ENCODE results near the gene RNF223. TPM values are rescaled to one million over a fixed set of nuclear protein-coding genes. Genes with fewer than 3 reads are reported as not detected.
A peak's percentile ranks its signal among the peaks of the same experiment; 100 is the strongest.
"Not testable (repeated sequence)": the region's sequence is repeated elsewhere in the genome, so short reads cannot be mapped to it uniquely, and the experiment has no call there.

Gene RNF223
- total RNA-seq, 1 donor from 2014 or later, result not detected

DNA sequence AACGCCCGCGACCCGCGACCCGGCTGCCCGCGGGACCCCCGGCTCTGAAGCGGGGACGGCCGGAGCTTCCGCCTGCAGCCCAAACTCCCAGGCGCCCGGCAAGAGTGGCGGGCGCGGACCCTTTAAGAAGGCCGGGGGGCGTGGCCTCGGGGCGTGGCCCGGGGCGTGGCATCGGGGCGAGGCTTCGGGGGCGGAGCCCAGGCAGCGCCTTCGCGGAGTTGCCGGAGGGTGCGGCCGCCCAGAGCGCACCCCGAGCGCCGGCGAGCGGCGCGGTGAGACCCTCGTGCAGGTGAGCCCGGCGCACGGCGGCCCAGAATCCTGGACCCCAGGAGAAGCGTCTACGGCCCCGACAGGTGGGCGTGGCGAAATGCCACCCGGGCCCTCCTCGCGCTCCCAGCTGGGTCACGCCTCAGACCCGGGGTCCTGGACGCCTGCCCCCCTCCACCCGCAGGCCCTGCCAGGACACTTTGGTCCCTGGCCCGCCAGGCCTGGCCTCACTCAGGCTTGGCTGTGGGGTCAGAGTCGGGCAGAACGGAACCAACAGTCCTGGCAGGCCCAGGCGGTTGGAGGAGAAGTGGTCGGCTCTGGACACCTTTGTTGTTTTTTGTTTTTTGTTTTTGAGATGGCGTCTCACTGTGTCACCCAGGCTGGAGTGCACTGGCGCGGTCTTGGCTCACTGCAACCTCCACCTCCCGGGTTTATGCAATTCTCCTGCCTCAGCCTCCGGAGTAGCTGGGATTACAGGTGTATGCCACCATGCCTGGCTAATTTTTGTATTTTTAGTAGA, 14.4 kb downstream of the RNF223 start:
- peak; percentile 52 for DNase-seq

DNA sequence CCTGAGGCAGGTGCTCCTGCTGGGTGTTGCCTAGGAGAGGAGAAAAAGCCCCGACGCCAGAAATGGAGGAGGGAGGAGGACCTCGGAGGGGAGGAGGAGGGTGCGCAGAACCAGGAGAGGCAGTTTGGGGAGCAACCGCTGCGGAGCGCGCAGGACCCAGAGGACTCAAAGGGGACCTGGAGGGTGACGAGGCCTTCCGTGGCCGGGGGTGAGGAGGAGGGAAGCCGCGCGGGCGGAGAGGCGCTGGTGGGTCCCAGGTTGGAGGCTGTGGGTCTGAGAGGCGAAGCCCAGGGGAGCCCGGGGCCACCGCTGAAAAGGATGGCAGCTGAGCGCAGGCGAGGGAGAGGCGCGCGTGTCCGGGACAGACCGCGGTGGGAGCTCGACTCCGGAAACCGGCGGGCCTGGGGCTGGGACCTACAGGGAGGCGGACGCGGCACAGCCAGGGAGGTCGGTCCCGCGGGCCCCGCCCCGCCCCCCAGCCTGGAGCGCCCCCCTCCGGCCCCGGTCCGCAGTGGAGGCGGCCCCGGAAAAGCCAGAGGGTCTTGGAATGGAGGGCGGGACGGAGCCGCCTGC, 15.1 kb downstream of the RNF223 start:
- DNase-seq, result no peak

DNA sequence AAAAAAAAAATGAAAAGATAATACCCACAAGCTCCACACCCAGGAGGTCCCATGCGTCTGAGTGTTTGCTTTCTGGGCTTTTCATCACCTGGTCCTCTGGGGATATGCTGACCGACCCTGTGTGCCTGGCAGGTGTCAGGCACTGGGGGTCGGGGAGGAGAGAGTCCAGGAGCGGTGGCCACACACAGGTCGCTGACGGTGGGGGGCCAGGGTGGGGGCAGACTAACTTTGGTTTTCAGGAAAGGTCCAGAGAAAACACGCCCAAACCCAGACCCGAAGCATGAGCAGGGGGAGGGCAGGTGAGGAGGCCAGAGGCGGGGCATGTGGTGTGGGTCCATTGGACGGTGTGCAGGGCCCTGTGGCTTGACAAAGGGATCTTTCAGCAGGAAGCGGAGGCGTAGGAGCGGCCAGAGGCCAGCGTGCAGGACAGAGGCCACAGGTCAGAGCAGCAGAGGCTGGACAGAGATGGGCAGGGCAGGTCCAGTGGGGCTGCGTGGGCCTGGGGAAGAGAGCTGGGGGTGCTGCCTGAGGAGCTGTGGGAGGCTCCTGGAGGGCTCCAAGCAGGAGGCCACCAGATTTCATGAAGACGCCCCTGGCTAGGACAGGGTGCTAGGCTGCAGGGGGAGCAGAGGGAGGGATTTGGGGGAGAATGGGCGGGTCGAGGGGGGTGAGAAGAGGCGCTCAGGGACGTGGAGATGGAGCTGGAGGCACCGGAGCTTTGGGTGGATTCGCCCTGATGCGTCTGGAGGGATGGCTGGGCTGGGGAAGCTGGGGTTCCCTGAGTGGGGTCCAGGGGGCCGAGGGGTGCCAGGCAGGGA, 15.8 kb downstream of the RNF223 start:
- no peak for DNase-seq

DNA sequence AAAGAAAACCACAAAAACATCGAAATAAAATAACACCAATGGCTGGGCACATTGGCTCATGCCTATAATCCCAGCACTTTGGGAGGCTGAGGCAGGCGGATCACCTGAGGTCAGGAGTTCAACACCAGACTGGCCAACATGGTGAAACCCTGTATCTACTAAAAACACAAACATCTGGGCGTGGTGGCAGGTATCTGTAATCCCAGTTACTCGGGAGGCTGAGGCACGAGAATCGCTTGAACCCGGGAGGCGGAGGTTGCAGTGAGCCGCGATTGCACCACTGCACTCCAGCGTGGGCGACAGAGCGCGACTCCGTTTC, 16.4 kb downstream of the RNF223 start:
- DNase-seq, result not testable (repeated sequence)

DNA sequence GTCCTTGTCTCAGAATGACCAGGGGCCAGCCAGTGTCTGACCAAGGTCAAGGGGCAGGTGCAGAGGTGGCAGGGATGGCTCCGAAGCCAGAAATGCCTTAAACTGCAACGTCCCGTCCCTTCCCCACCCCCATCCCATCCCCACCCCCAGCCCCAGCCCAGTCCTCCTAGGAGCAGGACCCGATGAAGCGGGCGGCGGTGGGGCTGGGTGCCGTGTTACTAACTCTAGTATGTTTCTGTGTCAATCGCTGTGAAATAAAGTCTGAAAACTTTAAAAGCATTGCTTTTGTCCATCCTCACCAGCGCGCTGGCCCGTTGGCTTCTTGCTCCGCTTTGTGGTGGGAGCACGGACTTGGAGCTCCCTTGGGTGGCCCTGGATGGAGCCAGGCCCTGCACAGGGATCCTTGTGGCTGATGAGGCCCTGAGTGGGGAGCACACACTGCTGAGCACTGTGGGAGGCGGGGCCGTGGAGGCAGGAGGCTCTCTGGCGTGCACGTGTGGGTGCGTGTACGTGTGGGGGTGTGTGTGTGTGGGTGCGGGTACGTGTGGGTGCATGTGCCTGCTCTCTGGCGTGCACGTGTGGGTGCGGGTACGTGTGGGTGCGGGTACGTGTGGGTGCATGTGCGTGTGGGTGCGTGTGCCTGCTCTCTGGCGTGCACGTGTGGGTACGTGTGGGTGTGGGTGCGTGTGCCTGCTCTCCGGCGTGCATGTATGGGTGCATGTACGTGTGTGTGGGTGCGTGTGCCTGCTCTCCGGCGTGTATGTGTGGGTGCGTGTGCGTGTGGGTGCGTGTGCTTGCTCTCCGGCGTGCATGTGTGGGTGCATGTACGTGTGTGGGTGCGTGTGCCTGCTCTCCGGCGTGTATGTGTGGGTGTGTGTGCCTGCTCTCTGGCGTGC, 18.0 kb downstream of the RNF223 start:
- DNase-seq, result no peak

DNA sequence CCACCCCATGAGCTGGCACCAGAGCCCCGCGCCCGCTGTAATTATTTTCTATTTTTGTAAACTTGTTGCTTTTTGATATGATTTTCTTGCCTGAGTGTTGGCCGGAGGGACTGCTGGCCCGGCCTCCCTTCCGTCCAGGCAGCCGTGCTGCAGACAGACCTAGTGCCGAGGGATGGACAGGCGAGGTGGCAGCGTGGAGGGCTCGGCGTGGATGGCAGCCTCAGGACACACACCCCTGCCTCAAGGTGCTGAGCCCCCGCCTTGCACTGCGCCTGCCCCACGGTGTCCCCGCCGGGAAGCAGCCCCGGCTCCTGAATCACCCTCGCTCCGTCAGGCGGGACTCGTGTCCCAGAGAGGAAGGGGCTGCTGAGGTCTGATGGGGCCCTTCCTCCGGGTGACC, 19.1 kb downstream of the RNF223 start:
- DNase-seq, result no peak

DNA sequence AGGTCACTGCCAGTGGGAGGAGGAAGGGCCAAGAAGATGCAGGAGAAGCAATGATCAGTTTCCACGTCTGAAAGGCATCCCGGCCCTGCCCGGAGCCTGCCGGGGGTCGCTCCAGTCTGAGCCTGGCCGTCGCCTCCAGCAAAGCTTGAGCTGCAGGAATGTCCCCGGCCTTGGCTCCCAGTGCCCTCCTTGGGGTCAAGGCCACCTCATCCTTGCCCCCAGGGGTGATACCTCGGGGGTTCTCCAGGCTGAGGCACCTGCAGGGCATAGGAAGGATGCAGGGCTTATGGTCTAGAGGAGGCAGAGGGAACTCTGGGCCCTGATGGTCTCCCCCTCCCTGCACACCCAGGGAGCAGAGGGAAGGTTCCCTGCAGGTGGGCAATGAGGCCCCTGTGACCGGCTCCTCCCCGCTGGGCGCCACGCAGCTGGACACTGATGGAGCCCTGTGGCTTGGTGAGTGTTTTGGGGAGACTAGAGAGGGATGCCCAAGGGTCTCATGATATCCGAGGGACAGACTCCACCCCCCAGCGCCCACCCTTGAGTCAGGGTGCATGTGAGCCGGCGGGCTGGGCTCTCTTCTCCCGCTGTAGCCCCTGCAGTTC, 19.9 kb downstream of the RNF223 start:
- DNase-seq, result no peak

DNA sequence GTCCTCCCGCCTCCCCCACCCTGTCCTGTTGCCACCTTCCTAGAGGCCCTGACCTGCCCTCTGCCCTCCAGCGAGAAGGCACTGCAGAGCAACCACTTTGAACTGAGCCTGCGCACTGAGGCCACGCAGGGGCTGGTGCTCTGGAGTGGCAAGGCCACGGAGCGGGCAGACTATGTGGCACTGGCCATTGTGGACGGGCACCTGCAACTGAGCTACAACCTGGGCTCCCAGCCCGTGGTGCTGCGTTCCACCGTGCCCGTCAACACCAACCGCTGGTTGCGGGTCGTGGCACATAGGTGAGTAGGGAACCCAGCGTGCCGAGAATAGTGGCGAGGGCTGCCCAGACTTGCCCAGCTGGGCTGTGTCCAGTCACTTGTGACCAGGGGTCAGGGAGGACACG, 20.4 kb downstream of the RNF223 start:
- no peak for DNase-seq

DNA sequence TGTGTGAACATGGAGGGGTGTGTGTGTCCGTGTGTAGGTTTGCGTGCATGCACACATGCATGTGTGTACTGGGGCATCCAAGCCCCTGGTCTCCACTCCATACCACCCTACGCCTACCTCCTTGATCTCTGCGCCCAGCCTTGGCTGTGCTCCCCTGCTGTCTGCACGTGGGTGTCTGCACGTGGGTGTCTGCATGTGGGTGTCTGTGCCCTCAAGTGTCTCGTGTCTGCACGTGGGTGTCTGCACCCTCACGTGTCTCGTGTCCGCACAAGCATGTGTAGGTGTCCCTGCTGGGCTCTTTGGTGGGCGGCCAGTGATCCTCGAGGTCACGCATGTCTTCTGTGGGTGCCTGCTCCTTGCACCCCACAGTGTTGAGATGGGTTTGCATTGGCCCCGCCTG, 21.1 kb downstream of the RNF223 start:
- no peak for DNase-seq

DNA sequence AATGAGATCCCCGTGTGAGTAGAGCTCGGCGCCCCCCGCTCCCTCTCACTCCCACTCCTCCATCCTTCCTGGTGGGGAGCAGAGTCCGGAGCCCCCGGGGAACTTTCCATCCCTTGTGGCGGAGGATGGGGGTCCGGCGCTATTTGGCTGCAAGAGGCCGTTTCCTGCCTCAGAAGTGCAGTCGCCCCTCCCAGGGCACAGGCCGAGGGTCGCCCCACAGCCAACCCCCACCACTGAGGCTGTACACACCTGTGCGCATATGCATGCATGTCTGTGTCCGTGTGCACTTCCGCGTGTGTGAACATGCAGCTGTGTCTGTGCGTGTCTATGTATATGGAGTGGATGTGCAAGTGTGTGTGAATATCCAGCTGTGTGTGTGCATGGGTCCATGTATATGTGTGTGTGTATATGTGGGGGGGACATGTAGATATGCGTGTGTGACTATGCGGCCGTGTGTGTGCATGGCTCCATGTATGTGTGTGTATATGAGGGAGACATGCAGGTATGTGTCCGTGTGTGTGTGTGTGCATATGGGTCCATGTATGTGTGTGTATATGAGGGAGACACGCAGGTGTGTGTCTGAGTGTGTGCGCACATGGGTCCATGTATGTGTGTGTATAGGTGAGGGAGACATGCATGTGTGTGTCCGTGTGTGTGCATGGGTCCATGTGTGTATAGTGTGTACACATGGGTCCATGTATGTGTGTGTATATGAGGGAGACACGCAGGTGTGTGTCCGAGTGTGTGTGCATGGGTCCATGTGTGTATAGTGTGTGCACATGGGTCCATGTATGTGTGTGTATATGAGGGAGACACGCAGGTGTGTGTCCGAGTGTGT, 21.9 kb downstream of the RNF223 start:
- no peak for DNase-seq

DNA sequence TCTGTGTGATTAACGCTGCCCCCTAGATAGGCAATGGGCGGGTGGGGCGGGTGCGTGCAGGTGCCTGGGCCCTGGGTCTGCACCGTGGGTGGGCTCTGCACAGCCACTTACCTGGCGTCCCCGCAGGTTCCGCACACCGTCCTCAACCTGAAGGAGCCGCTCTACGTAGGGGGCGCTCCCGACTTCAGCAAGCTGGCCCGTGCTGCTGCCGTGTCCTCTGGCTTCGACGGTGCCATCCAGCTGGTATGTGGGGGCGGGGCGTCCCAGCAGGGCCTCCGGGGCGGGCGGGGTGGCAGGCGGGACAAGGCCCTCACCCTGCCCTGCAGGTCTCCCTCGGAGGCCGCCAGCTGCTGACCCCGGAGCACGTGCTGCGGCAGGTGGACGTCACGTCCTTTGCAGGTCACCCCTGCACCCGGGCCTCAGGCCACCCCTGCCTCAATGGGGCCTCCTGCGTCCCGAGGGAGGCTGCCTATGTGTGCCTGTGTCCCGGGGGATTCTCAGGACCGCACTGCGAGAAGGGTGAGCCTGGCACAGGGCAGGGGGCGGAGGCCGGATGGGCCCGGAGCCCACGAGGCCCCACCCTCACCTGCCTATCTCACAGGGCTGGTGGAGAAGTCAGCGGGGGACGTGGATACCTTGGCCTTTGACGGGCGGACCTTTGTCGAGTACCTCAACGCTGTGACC, 22.8 kb downstream of the RNF223 start:
- DNase-seq, result no peak

DNA sequence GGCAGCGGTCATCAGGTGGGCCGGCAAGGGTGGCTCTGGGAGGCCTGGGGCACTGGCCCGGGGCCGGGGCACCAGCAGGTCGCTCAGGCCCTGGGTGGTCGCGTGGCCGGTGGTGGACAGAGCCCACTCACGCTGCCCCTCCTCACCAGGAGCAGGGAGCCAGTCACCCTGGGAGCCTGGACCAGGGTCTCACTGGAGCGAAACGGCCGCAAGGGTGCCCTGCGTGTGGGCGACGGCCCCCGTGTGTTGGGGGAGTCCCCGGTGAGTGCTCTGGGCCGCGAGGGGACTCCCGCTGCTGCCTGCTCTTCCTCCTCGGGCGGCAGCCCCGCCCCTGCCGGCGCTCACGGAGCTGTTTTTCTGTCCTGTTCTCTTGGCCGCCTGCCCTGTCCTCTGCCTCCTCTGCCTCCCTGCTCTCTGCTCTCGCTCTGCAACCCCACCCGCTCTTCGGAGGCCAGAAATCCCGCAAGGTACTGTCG, 23.5 kb downstream of the RNF223 start:
- DNase-seq, result no peak

DNA sequence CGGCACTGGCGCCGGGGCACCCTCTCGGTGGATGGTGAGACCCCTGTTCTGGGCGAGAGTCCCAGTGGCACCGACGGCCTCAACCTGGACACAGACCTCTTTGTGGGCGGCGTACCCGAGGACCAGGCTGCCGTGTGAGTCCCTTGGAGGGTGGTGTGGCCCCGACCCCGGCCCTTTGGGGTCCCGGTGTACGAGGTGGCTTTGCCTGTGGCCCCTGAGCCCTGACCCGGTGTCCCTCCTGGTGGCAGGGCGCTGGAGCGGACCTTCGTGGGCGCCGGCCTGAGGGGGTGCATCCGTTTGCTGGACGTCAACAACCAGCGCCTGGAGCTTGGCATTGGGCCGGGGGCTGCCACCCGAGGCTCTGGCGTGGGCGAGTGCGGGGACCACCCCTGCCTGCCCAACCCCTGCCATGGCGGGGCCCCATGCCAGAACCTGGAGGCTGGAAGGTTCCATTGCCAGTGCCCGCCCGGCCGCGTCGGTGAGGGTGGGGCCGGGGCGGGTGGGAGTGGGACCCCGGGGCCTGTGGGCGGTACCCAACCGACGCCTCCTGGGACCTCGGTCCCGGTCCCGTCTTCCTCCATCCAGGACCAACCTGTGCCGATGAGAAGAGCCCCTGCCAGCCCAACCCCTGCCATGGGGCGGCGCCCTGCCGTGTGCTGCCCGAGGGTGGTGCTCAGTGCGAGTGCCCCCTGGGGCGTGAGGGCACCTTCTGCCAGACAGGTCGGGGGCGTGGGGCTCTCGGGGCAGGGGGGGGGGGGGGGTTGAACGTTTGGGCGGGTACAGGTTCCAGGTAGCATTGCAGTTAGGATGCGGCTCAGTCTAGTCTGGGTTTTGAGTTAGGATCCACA, 24.6 kb downstream of the RNF223 start:
- no peak for DNase-seq

DNA sequence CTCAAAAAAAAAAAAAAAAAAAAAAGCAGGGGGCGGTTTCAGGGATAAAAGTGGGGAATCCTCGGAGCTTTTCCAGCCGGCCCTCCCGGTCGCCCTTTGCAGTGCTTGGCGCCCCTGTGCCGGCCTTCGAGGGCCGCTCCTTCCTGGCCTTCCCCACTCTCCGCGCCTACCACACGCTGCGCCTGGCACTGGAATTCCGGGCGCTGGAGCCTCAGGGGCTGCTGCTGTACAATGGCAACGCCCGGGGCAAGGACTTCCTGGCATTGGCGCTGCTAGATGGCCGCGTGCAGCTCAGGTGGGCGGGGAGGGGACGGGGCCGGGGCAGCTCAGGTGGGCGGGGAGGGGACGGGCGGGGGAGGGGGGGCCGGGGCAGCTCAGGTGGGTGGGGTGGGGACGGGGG, 25.3 kb downstream of the RNF223 start:
- no peak for DNase-seq

DNA sequence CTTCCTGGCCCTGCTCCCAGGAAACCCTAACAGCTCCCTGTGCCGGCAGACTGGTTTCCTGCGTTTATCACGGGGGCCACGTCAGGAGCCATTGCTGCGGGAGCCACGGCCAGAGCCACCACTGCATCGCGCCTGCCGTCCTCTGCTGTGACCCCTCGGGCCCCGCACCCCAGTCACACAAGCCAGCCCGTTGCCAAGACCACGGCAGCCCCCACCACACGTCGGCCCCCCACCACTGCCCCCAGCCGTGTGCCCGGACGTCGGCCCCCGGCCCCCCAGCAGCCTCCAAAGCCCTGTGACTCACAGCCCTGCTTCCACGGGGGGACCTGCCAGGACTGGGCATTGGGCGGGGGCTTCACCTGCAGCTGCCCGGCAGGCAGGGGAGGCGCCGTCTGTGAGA, 26.1 kb downstream of the RNF223 start:
- no peak for DNase-seq

DNA sequence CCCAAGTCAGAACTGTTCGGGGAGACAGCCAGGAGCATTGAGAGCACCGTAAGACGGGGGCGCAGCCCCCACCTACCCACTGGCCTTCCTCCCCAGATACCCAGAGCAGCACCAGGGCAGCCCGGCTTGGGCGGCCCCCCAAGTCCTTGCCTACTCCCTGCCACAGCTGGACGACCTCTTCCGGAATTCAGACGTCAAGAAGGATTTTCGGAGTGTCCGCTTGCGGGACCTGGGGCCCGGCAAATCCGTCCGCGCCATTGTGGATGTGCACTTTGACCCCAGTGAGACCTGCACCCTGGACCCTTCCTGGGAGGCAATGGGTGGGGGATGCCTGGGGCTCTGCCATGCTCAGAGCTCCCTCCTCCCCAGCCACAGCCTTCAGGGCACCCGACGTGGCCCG, 26.7 kb downstream of the RNF223 start:
- DNase-seq, result no peak

DNA sequence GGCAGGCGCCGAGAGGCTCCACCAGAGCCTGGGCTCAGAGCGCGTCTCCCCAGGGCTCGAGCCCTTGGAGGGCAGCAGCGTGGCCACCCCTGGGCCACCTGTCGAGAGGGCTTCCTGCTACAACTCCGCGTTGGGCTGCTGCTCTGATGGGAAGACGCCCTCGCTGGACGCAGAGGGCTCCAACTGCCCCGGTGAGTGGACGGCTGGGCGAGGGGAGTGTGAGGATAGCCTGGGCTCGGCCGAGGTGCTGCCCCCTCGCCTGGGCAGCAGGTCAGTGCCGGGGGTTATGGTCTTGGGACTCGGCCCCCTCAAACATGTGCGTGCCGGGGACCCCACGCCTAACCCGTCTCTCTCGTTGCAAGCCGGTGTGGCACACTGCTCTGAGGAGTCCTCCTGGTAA, 27.3 kb downstream of the RNF223 start:
- DNase-seq, result no peak

DNA sequence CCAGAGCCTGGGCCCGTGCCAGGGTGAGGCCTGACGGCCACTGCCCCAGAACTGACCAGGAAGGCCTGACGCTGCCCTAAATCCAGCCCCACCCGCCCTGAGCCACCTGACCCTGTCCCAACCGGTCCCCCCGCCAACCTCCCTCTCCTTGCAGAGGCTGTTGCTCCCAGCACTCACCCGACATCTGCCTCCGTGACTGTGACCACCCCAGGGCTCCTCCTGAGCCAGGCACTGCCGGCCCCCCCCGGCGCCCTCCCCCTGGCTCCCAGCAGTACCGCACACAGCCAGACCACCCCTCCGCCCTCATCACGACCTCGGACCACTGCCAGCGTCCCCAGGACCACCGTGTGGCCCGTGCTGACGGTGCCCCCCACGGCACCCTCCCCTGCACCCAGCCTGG, 27.9 kb downstream of the RNF223 start:
- no peak for DNase-seq

DNA sequence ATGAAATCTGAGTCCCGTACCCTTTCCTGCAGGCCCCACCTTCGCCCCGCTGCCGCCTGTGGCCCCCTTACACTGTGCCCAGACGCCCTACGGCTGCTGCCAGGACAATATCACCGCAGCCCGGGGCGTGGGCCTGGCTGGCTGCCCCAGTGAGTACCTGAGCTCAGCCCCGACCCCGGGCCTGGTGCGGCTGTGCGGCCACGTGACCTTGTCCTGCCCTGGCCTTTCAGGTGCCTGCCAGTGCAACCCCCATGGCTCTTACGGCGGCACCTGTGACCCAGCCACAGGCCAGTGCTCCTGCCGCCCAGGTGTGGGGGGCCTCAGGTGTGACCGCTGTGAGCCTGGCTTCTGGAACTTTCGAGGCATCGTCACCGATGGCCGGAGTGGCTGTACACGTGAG, 29.0 kb downstream of the RNF223 start:
- no peak for DNase-seq

Measured in occipital lobe (tissue), 2 donors.